Testis (tissue), 2 donors: ENCODE measurements around the gene OBSCN.

Source experiments
- POLR2A ChIP-seq: fragments of 450-650 bp; IDR thresholded peaks from one replicate; pipeline ENCODE4 v1.6.1; 2017; ENCODE audit warnings: antibody characterized with exemption, mild to moderate bottlenecking, moderate library complexity
- TF ChIP-seq, protein P1 (sequence below), 3 experiments: fragments of 450-650 bp in 2 of 3; fragments of 200-600 bp in 1 of 3; sonication (generic) in 1 of 3; IDR thresholded peaks; one replicate each; pipeline ENCODE4 v1.5.1; 2016 to 2019; ENCODE audit warnings: antibody characterized with exemption in 3 of 3, mild to moderate bottlenecking in 2 of 3, moderate library complexity in 1 of 3

- TF ChIP-seq POLR2A: no peak
- TF ChIP-seq, protein P1, sequence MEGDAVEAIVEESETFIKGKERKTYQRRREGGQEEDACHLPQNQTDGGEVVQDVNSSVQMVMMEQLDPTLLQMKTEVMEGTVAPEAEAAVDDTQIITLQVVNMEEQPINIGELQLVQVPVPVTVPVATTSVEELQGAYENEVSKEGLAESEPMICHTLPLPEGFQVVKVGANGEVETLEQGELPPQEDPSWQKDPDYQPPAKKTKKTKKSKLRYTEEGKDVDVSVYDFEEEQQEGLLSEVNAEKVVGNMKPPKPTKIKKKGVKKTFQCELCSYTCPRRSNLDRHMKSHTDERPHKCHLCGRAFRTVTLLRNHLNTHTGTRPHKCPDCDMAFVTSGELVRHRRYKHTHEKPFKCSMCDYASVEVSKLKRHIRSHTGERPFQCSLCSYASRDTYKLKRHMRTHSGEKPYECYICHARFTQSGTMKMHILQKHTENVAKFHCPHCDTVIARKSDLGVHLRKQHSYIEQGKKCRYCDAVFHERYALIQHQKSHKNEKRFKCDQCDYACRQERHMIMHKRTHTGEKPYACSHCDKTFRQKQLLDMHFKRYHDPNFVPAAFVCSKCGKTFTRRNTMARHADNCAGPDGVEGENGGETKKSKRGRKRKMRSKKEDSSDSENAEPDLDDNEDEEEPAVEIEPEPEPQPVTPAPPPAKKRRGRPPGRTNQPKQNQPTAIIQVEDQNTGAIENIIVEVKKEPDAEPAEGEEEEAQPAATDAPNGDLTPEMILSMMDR (IDR thresholded peaks at IDR 0.05): no peak
These were observed 163.3 kb downstream of the OBSCN start for GRCh38 chr1:228370941-228371740.
